H1 (cell line): ENCODE results near the gene KPNA1. TPM values are rescaled to one million over a fixed set of nuclear protein-coding genes. Genes with fewer than 3 reads are reported as not detected.

ENCODE experiments used
- BCL11A ChIP-seq, 2 experiments: IDR thresholded peaks; one replicate each; pipeline ENCODE4 v1.6.1; 2011; ENCODE audit warnings: low read depth in 2 of 2, low read length in 2 of 2, mild to moderate bottlenecking in 2 of 2
- FOSL1 ChIP-seq: IDR thresholded peaks from 2 replicates; pipeline ENCODE4 v1.6.1; 2011; ENCODE audit warnings: mild to moderate bottlenecking, low read depth, low read length, moderate library complexity; ENCODE audit not compliant: insufficient read depth
- JUND ChIP-seq: IDR thresholded peaks from 2 replicates; pipeline ENCODE4 v1.6.1; 2011; ENCODE audit warnings: mild to moderate bottlenecking, improper control_type of control experiment, low read length
- KDM5A ChIP-seq: fragments of 200-600 bp; IDR thresholded peaks from 2 replicates; pipeline ENCODE4 v1.7.1; 2012; ENCODE audit warnings: mild to moderate bottlenecking, low read length, inconsistent platforms, mixed read lengths
- polyA plus RNA-seq, 7 experiments: library from polyadenylated mRNA; depleted of rRNA in 3 of 7; stranded (reverse) in 5 of 7; unstranded in 2 of 7; fragments of >200 nt in 5 of 7; fragments of 200-250 nt in 2 of 7; gene quantifications; 1 replicate in 5 of 7; 2 replicates in 1 of 7; 4 replicates in 1 of 7; pipeline versions ENCODE4 v1.2.1 to v1.2.3, GENCODE V29; 2011 to 2013; ENCODE audit warnings: missing spikeins in 2 of 7, mixed read lengths in 2 of 7
- total RNA-seq: library from RNA; stranded (reverse); fragmentation: NEBNext Ultra II Directional; extraction: Animal tissue kit (Norgen Biotek cat#: 25700); gene quantifications from 2 replicates; pipeline ENCODE4 v1.2.1, GENCODE V29; 2021

KPNA1 gene
- total and polyA plus RNA-seq, 2 of the 8 experiments (the other 6 are each of a cell fraction or from before 2014, with no cell fraction given): 14.8 to 63.0 TPM

DNA sequence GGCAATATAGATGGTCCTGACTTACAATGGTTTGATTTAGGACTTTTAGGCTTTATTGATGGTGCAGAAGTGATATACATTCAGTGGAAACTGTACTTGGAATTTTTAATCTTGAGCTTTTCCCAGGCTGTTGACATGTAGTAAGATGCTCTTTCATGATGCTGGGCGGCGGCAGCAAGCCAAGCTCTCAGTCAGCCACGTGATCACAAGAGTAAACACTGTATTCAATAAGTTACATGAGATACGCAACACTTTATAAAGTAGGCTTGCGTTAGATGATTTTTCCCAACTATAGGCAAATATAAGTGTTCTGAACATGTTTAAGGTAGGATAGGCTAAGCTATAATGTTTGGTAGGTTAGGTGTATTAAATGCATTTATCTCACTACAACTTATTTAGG is 31.4 kb upstream of the KPNA1 start (continued):
- TF ChIP-seq FOSL1 (no peak), BCL11A (IDR thresholded peaks at IDR 0.05; ENCODE audit: low read depth in 2 of 2, low read length in 2 of 2) (no peak), KDM5A (no peak), JUND (no peak)
